ENCODE data around the gene AIFM3.

GRCh38 chr22:21001601-21002325 lies 34.7 kb downstream of the AIFM3 start, which contains the start of gene THAP7:
- TF ChIP-seq CTCF (IDR thresholded peaks at IDR 0.05; ENCODE audit: extremely low read depth in 1 of 2, insufficient read depth in 1 of 2, low read depth in 1 of 2, low read length in 2 of 2) (no peak), FOS (IDR thresholded peaks at IDR 0.05; ENCODE audit: borderline replicate concordance, insufficient read depth, low read length) (no peak), MAX (IDR thresholded peaks at IDR 0.05; ENCODE audit: insufficient read depth, insufficient read length) (peak; percentile 90)

Measured in endothelial cell of umbilical vein (primary cell).